IMR-90 (cell line): Measurements from ENCODE around the gene ZNF598. TPM values are rescaled to one million over a fixed set of nuclear protein-coding genes. Genes with fewer than 3 reads are reported as not detected.

Experiments used
- ATAC-seq: fragments of 200-7000 bp; cut with Tn5 transposase; 2 replicates; pipeline ENCODE4 v1.9.1; 2020; ENCODE audit warnings: low read depth, mild to moderate bottlenecking, moderate library complexity
- BruUV-seq: library from RNA; stranded (reverse); fragments of 400-500 nt; replicated peaks from 2 replicates; lab custom pipeline; 2021; lab: Mats Ljungman, UMichigan
- CTCF ChIA-PET: fragments of 300-600 bp; formaldehyde crosslinking; extraction: SDS; loops from one replicate; lab custom pipeline; 2021; ENCODE audit warnings: antibody characterized with exemption; lab: Yijun Ruan, JAX
- POLR2A ChIA-PET: fragments of 300-600 bp; sonication (Branson Sonifier 250); formaldehyde crosslinking; loops from one replicate; lab custom pipeline; 2022; ENCODE audit warnings: antibody characterized with exemption; ENCODE audit not compliant: unreplicated experiment; lab: Charles Lee
- DNase-seq: peaks from one replicate; pipeline ENCODE4 v3.0.0; 2013
- H2AFZ ChIP-seq: replicated peaks from 2 replicates; pipeline ENCODE3; 2013; ENCODE audit warnings: low read length, mild to moderate bottlenecking; ENCODE audit not compliant: poor library complexity
- H2AK5ac ChIP-seq: 2 replicates; pipeline ENCODE4 v1.6.1; 2013; ENCODE audit warnings: low read depth, low read length, inconsistent platforms
- H2AK9ac ChIP-seq: replicated peaks from 2 replicates; pipeline ENCODE3; 2013; ENCODE audit warnings: mild to moderate bottlenecking, low read depth, low read length, moderate library complexity; ENCODE audit not compliant: poor library complexity
- H2BK120ac ChIP-seq: 2 replicates; pipeline ENCODE4 v1.6.1; 2013; ENCODE audit warnings: low read depth, low read length, inconsistent platforms
- H2BK15ac ChIP-seq: 3 replicates; pipeline ENCODE4 v1.6.1; 2013; ENCODE audit warnings: low read depth, low read length, inconsistent platforms
- H2BK20ac ChIP-seq: 2 replicates; pipeline ENCODE4 v1.6.1; 2013; ENCODE audit warnings: low read depth, mild to moderate bottlenecking, inconsistent platforms, low read length, moderate library complexity
- H2BK5ac ChIP-seq: 2 replicates; pipeline ENCODE4 v1.6.1; 2013; ENCODE audit warnings: mild to moderate bottlenecking, low read depth, low read length, inconsistent platforms; ENCODE audit not compliant: poor library complexity, severe bottlenecking
- H3K14ac ChIP-seq: replicated peaks from 2 replicates; pipeline ENCODE4 v1.6.1; 2013; ENCODE audit warnings: low read depth, low read length, inconsistent platforms
- H3K18ac ChIP-seq: 2 replicates; pipeline ENCODE4 v1.6.1; 2013; ENCODE audit warnings: low read depth, low read length, control low read depth
- H3K23ac ChIP-seq: 2 replicates; pipeline ENCODE4 v1.6.1; 2013; ENCODE audit warnings: low read depth, low read length, inconsistent platforms
- H3K27ac ChIP-seq: 2 replicates; pipeline ENCODE4 v1.5.1; 2013; ENCODE audit warnings: mild to moderate bottlenecking, control low read depth, low read length; ENCODE audit not compliant: insufficient read depth
- H3K27me3 ChIP-seq: 2 replicates; pipeline ENCODE4 v1.6.1; 2013; ENCODE audit warnings: low read length; ENCODE audit not compliant: control insufficient read depth, insufficient read depth
- H3K36me3 ChIP-seq: 2 replicates; pipeline ENCODE4 v1.6.1; 2013; ENCODE audit warnings: low read length, mixed read lengths; ENCODE audit not compliant: control insufficient read depth, insufficient read depth
- H3K4ac ChIP-seq: 2 replicates; pipeline ENCODE4 v1.6.1; 2013; ENCODE audit warnings: low read depth, low read length, inconsistent platforms
- H3K4me1 ChIP-seq: 2 replicates; pipeline ENCODE4 v1.6.1; 2013; ENCODE audit warnings: low read length, mixed read lengths; ENCODE audit not compliant: control insufficient read depth, insufficient read depth
- H3K4me2 ChIP-seq: 2 replicates; pipeline ENCODE4 v1.6.1; 2013; ENCODE audit warnings: low read depth, mild to moderate bottlenecking, control low read depth, low read length, moderate library complexity
- H3K4me3 ChIP-seq: 2 replicates; pipeline ENCODE4 v1.5.1; 2013; ENCODE audit warnings: low read depth, mild to moderate bottlenecking, control low read depth, low read length, moderate library complexity; ENCODE audit not compliant: insufficient read depth
- H3K56ac ChIP-seq: 2 replicates; pipeline ENCODE4 v1.6.1; 2013; ENCODE audit warnings: low read length, inconsistent platforms; ENCODE audit not compliant: insufficient read depth; ENCODE audit errors: extremely low read depth
- H3K79me1 ChIP-seq, 2 experiments: 2 replicates each; pipeline ENCODE4 v1.6.1; 2013; ENCODE audit warnings: low read length in 2 of 2, inconsistent platforms in 1 of 2, low read depth in 1 of 2
- H3K9ac ChIP-seq: 2 replicates; pipeline ENCODE4 v1.6.1; 2013; ENCODE audit warnings: low read depth, low read length, control low read depth
- H3K9me1 ChIP-seq: 2 replicates; pipeline ENCODE4 v1.6.1; 2013; ENCODE audit warnings: low read length, inconsistent platforms; ENCODE audit not compliant: insufficient read depth
- H3K9me3 ChIP-seq: 2 replicates; pipeline ENCODE4 v1.6.1; 2013; ENCODE audit warnings: low read length; ENCODE audit not compliant: control insufficient read depth, insufficient read depth
- H4K20me1 ChIP-seq: 2 replicates; pipeline ENCODE4 v1.6.1; 2013; ENCODE audit warnings: low read length, inconsistent platforms; ENCODE audit not compliant: insufficient read depth
- H4K5ac ChIP-seq: 2 replicates; pipeline ENCODE4 v1.6.1; 2013; ENCODE audit warnings: mild to moderate bottlenecking, low read depth, low read length, control low read depth
- H4K8ac ChIP-seq, 2 experiments: 2 replicates each; pipeline ENCODE4 v1.6.1; 2013; ENCODE audit warnings: low read depth in 2 of 2, low read length in 2 of 2, control low read depth in 1 of 2, inconsistent platforms in 1 of 2
- H4K91ac ChIP-seq: 2 replicates; pipeline ENCODE4 v1.6.1; 2013; ENCODE audit warnings: low read depth, low read length, inconsistent platforms; ENCODE audit not compliant: insufficient read depth
- BHLHE40 ChIP-seq: fragments of 150-350 bp; IDR thresholded peaks from 2 replicates; pipeline ENCODE4 v1.6.1; 2016; ENCODE audit warnings: mild to moderate bottlenecking, low read depth, low read length
- CEBPB ChIP-seq: IDR thresholded peaks from 2 replicates; pipeline ENCODE4 v1.6.1; 2012; ENCODE audit warnings: low read depth, low read length, improper control_type of control experiment
- NFE2L2 ChIP-seq: fragments of 150-350 bp; IDR thresholded peaks from 2 replicates; pipeline ENCODE4 v1.6.1; 2016; ENCODE audit warnings: low read depth, mild to moderate bottlenecking, low read length
- RAD21 ChIP-seq: IDR thresholded peaks from 2 replicates; pipeline ENCODE4 v1.6.1; 2012; ENCODE audit warnings: low read length, improper control_type of control experiment
- WGBS, 2 experiments: methylation state at CpG; one replicate each; pipeline versions ENCODE4 v1.1.5 to v1.1.7; 2013; ENCODE audit warnings: missing lambda C conversion rate in 2 of 2; ENCODE audit not compliant: insufficient read length in 1 of 2; ENCODE audit errors: extremely low coverage in 2 of 2; 5-methylcytosine and 5-hydroxymethylcytosine counted together
- dilution Hi-C: fragments of 300-500 bp; cut with HindIII; formaldehyde crosslinking; loops from one replicate; pipeline ENCODE4 v1.14.3; 2018; ENCODE audit warnings: low sequenced_read_pairs; ENCODE audit not compliant: unreplicated experiment
- in situ Hi-C: fragments of 300-500 bp; cut with MboI; formaldehyde crosslinking; loops from 3 replicates; pipeline ENCODE4 v1.14.3; 2019; ENCODE audit warnings: low sequenced_read_pairs, inconsistent platforms, mixed read lengths
- intact Hi-C: fragments of 100-400 bp; cut with micrococcal nuclease; formaldehyde crosslinking; loops from 2 replicates; pipeline ENCODE4 v1.10.0; 2022
- polyA plus RNA-seq, 3 experiments: library from polyadenylated mRNA; depleted of rRNA; stranded (reverse); fragments of >200 nt; gene quantifications; 2 replicates each; pipeline ENCODE4 v1.2.3, GENCODE V29; 2012; ENCODE audit warnings: low replicate concordance in 1 of 3
- total RNA-seq: library from RNA; depleted of rRNA; stranded (reverse); fragments of >200 nt; gene quantifications from 2 replicates; pipeline ENCODE4 v1.2.3, GENCODE V29; 2012

Gene ZNF598
- total and polyA plus RNA-seq, 2 of the 4 experiments (the other 2 are of a cell fraction): 3.4 to 36.4 TPM

DNA sequence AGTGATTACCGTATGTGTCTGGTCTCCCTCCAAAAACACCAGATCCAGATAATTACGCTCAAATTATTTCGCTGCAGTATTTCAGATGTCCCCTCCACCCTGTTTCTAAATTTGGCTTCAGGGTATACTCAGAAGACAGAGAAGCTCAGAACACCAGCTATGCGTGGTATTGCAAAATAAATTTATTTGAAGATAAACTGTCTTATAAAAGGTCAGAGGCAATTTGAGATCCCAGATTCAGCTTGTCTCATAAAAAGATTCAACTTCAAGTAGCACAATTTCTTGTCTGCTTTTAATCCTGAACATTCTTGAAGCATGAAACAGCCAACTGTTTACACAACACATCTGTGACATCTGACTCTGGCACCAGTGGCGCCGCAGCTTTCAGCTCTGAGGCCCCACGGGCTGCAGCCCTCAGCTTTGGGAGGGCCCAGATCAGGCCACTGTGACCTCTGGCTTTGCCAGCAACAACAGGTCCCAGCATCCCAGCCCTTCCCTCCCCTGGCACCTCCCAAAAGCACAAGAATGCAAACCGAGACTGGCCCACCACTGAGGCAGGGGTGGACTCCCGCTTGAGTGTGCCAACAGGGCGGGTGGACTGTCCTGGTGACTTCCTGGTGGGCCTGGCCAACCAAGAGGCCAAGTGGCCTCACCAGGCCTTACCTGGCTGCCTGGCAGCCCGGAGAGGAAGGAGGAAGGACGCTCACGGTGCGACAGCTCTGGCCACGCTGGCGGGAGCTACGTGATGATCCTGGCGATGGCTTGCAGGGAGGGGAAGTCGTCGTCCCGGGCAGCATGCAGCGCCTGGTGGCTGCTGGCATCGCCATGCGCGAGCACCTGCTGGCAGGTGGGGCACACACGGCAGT, 11.9 kb downstream of the ZNF598 start (continued):
- TF ChIP-seq NFE2L2: no peak
- TF ChIP-seq RAD21: no peak
- TF ChIP-seq CEBPB: no peak; the same call in 1 of the 2 replicates

DNA sequence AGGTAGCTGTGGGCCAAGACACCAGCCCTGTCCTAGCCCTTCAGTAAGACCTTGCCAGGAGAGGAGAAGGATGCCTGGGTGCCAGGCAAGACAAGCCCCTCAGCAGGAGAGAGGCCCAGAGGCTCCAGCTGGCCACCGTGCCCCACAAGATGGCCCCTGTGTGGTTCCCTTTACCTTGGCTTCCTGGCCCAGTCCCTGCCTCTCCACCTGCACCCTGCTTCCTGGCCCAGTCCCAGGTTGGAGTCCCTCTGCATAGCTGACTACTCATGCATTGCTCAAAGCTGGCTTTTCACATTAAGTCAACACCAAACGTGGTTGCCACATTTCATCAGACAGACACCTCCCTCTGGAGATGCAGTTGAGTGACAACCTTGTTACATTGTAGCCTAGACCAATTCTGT, 15.9 kb downstream of the ZNF598 start:
- Histone ChIP-seq H3K27me3 (peaks cover 17% of the 10 kb centered on the region), H3K4me1 (peaks cover 30% of the 10 kb centered on the region), H3K14ac (no peak overlapping the region), H3K9me3 (peaks cover 2% of the 10 kb centered on the region; the same call in 1 of the 2 replicates), H2AK5ac (peak overlapping the region; percentile 35), H4K5ac (no peak overlapping the region), H3K18ac (no peak overlapping the region), H4K8ac (no peak overlapping the region), H2BK20ac (no peak overlapping the region), H4K20me1 (peaks cover 12% of the 10 kb centered on the region), H3K9ac (no peak overlapping the region), H4K91ac (no peak overlapping the region), H3K4me3 (no peak overlapping the region), H2BK5ac (no peak overlapping the region), H2AK9ac (no peak overlapping the region), H2BK120ac (no peak overlapping the region), H2AFZ (peak overlapping the region; percentile 67), H3K36me3 (peaks cover 11% of the 10 kb centered on the region), H3K27ac (no peak overlapping the region), H3K9me1 (peaks cover 31% of the 10 kb centered on the region), H3K23ac (no peak overlapping the region), H3K4ac (peak overlapping the region; percentile 34), H3K79me1 (peaks cover 0 to 18% of the 10 kb centered on the region in 2 experiments; a peak in 3 of 4 replicates), H3K56ac (no peak overlapping the region), H2BK15ac (no peak overlapping the region), H3K4me2 (no peak overlapping the region)
- WGBS, 2 experiments: no CpG with 5 or more reads among the region's 2 CpGs
- no TSS peak for BruUV-seq
- CTCF ChIA-PET: interaction anchor here (1.3 kb wide), 1 partner anchor 10 kb away, joined by 6 read pairs; no protein-coding TSS in a partner anchor
- POLR2A ChIA-PET: no interaction called here
- TF ChIP-seq CEBPB (peak; percentile 66; the same call in 1 of the 2 replicates), BHLHE40 (no peak)
- ATAC-seq (no peak), DNase-seq (peak; percentile 46)
- in situ Hi-C loops (no loop called here), intact Hi-C loops (no loop called here), dilution Hi-C loops (no loop called here)
